ENCODE results near the gene PSMA1.

DNA sequence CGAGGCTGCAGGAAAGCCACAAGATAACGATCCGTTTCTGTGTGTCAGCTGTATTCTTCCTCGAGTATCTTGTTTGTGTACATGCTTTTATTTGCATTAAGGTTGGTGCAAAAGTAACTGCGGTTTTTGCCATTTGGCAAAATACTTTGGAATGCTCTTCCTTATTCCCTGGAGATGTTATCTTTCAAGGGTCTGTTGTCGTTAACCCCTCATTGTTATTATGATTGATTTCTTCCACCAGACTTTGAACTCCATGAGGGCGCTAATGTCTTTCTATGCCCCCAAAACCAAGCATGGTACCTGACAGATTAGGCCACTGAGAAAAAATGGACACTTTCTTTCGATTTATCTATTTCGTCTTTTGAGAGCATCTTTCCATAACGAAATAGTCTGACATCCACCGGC lies 563 bp upstream of the PSMA1 start:
- no peak for TF ChIP-seq GTF3A (CRISPR knock-in tag; conservative IDR thresholded peaks at IDR 0.05)
- TF ChIP-seq ZNF274 (CRISPR knock-in tag; IDR thresholded peaks at IDR 0.05), result no peak
- no peak for TF ChIP-seq SYNCRIP (IDR thresholded peaks at IDR 0.05; ENCODE audit: insufficient read depth, low read depth, low read length)
- TF ChIP-seq ZBTB21 (CRISPR knock-in tag; IDR thresholded peaks at IDR 0.05), result no peak
- TF ChIP-seq HOXD1 (CRISPR knock-in tag; IDR thresholded peaks at IDR 0.05), result no peak
- TF ChIP-seq, protein P1, sequence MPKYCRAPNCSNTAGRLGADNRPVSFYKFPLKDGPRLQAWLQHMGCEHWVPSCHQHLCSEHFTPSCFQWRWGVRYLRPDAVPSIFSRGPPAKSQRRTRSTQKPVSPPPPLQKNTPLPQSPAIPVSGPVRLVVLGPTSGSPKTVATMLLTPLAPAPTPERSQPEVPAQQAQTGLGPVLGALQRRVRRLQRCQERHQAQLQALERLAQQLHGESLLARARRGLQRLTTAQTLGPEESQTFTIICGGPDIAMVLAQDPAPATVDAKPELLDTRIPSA (CRISPR knock-in tag; IDR thresholded peaks at IDR 0.05; ENCODE audit: borderline replicate concordance), result no peak
- no peak for TF ChIP-seq PBX2 (CRISPR knock-in tag; IDR thresholded peaks at IDR 0.05)
- TF ChIP-seq TAF1 (CRISPR knock-in tag; IDR thresholded peaks at IDR 0.05), result no peak
- TF ChIP-seq, protein P2, sequence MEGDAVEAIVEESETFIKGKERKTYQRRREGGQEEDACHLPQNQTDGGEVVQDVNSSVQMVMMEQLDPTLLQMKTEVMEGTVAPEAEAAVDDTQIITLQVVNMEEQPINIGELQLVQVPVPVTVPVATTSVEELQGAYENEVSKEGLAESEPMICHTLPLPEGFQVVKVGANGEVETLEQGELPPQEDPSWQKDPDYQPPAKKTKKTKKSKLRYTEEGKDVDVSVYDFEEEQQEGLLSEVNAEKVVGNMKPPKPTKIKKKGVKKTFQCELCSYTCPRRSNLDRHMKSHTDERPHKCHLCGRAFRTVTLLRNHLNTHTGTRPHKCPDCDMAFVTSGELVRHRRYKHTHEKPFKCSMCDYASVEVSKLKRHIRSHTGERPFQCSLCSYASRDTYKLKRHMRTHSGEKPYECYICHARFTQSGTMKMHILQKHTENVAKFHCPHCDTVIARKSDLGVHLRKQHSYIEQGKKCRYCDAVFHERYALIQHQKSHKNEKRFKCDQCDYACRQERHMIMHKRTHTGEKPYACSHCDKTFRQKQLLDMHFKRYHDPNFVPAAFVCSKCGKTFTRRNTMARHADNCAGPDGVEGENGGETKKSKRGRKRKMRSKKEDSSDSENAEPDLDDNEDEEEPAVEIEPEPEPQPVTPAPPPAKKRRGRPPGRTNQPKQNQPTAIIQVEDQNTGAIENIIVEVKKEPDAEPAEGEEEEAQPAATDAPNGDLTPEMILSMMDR (CRISPR knock-in tag; IDR thresholded peaks at IDR 0.05), result no peak
- TF ChIP-seq KLF12 (CRISPR knock-in tag; IDR thresholded peaks at IDR 0.05; ENCODE audit: borderline replicate concordance), result no peak
- TF ChIP-seq SOX6 (IDR thresholded peaks at IDR 0.05), result no peak
- TF ChIP-seq SOX6 (CRISPR knock-in tag; IDR thresholded peaks at IDR 0.05), result no peak
- no peak for TF ChIP-seq JUND (CRISPR knock-in tag; IDR thresholded peaks at IDR 0.05)
- no peak for TF ChIP-seq ELF1 (CRISPR knock-in tag; IDR thresholded peaks at IDR 0.05)
- no peak for TF ChIP-seq EZH2 (conservative IDR thresholded peaks at IDR 0.05; ENCODE audit: low read depth, low read length)
